ENCODE results near the gene ZNF714. TPM values are rescaled to one million over a fixed set of nuclear protein-coding genes. Genes with fewer than 3 reads are reported as not detected.

The ZNF714 gene
- polyA plus RNA-seq, 3 donors = 1.7 to 5.8 (median 2.4) TPM

DNA sequence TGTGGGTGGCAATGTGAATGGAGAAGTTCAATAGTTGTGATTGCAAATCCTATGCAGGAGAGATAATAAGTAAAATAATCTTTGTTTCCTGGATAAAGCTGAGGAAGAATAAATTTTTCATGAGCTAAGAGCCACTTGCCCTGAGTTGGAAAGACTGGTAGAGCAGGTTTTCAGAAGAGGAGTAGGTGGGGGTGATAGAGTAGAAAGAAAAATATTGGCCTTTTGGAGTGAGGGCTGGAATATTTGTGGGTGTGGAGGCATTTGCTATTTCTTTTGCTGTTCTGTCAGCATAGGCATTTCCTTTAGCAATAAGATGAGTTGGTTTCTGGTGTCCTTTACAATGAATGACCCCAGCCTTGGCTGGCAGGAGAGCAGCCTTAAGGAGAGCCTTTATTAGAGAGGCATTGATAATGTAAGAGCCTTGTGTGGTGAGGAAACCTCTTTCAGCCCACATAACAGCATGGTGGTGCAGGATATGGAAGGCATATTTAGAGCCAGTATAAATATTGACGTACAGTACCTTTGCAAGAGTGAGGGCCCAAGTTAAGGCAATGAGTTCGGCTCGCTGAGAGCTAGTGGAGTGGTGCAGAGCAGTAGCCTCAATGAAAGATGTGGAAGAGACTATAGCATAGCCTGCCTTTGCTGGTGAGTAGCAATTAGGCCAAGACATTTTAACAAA, 48.2 kb downstream of the ZNF714 start:
- intact Hi-C loops (cut with micrococcal nuclease) = no loop called here
- DNase-seq = no peak
- Histone ChIP-seq H3K4me2 (replicated peaks; ENCODE audit: extremely low read depth, low read length, poor library complexity, severe bottlenecking) (no peak overlapping the region), H3K27ac (ENCODE audit: low read depth in 1 of 2, low read length in 2 of 2) (no peak overlapping the region), H3K27me3 (ENCODE audit: control insufficient read depth in 2 of 2, insufficient read depth in 2 of 2, low read length in 2 of 2) (no peaks in the 10 kb centered on the region), H3K9me3 (replicated peaks in 1 of 2; ENCODE audit: control insufficient read depth in 1 of 2, insufficient read depth in 1 of 2, low read length in 2 of 2) (peaks cover 15 to 26% of the 10 kb centered on the region in 2 donors), H2AFZ (ENCODE audit: insufficient read depth, low read depth, low read length, poor library complexity, severe bottlenecking) (no peak overlapping the region), H3K4me1 (ENCODE audit: control insufficient read depth in 1 of 2, insufficient read depth in 2 of 2, low read length in 2 of 2) (no peaks in the 10 kb centered on the region), H3K9ac (ENCODE audit: insufficient read depth, low read length, poor library complexity, severe bottlenecking) (no peak overlapping the region), H3K36me3 (replicated peaks in 1 of 2; ENCODE audit: control insufficient read depth in 1 of 2, insufficient read depth in 2 of 2, low read length in 2 of 2) (no peaks in the 10 kb centered on the region), H4K20me1 (ENCODE audit: insufficient read depth, low read length) (no peaks in the 10 kb centered on the region), H3K4me3 (replicated peaks in 1 of 3; ENCODE audit: low read depth in 2 of 3, low read length in 3 of 3) (no peak overlapping the region), H3K79me2 (ENCODE audit: insufficient read depth, low read length) (no peaks in the 10 kb centered on the region)
- H3K27ac Mint-ChIP-seq = no peak overlapping the region
- TF ChIP-seq, protein P1, sequence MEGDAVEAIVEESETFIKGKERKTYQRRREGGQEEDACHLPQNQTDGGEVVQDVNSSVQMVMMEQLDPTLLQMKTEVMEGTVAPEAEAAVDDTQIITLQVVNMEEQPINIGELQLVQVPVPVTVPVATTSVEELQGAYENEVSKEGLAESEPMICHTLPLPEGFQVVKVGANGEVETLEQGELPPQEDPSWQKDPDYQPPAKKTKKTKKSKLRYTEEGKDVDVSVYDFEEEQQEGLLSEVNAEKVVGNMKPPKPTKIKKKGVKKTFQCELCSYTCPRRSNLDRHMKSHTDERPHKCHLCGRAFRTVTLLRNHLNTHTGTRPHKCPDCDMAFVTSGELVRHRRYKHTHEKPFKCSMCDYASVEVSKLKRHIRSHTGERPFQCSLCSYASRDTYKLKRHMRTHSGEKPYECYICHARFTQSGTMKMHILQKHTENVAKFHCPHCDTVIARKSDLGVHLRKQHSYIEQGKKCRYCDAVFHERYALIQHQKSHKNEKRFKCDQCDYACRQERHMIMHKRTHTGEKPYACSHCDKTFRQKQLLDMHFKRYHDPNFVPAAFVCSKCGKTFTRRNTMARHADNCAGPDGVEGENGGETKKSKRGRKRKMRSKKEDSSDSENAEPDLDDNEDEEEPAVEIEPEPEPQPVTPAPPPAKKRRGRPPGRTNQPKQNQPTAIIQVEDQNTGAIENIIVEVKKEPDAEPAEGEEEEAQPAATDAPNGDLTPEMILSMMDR (IDR thresholded peaks at IDR 0.05) = no peak
- peaks cover 21 to 37% (median 27%) of the 10 kb centered on the region in 7 donors for H3K9me3 Mint-ChIP-seq
- peaks cover 0 to 4% of the 10 kb centered on the region in 2 donors for H3K36me3 Mint-ChIP-seq
- H3K4me1 Mint-ChIP-seq = peaks cover 2% of the 10 kb centered on the region
- WGBS (ENCODE audit: insufficient coverage) = no CpG with 5 or more reads among the region's 3 CpGs
- H3K27me3 Mint-ChIP-seq (ENCODE audit: low read depth in 3 of 3) = peaks cover 0 to 1% (median 0%) of the 10 kb centered on the region in 3 donors
- no peak overlapping the region for H3K4me3 Mint-ChIP-seq

DNA sequence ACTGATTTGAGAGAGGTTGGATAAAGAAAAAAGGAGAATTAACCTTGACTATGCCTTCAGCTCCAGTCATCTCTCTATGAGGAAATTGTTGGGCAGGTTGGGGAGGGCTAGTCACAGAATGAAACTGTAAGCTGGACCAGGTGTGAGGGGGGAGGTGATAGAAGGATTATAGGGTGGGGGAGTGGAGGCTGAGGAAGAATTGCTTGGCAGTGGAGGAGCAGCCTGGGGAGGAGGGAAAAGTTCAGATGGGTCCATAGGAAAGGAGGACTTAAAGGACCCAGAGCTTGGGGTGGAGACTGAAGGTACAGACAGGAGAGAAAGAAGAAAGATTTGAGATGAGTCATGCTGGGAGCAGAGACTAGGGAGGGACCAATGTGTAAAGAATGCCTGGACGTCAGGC, 51.6 kb downstream of the ZNF714 start:
- no peak overlapping the region for H3K4me3 ChIP-seq (replicated peaks in 1 of 3; ENCODE audit: low read depth in 2 of 3, low read length in 3 of 3)
- Mint-ChIP-seq H3K9me3 (peaks cover 23 to 43% (median 30%) of the 10 kb centered on the region in 7 donors), H3K36me3 (no peaks in the 10 kb centered on the region), H3K27ac (no peak overlapping the region), H3K4me3 (no peak overlapping the region), H3K4me1 (peaks cover 2% of the 10 kb centered on the region), H3K27me3 (ENCODE audit: low read depth in 3 of 3) (peaks cover 0 to 2% (median 0%) of the 10 kb centered on the region in 3 donors)
- H3K9ac ChIP-seq (ENCODE audit: insufficient read depth, low read length, poor library complexity, severe bottlenecking) = no peak overlapping the region
- no peaks in the 10 kb centered on the region for H3K4me1 ChIP-seq (ENCODE audit: control insufficient read depth in 1 of 2, insufficient read depth in 2 of 2, low read length in 2 of 2)
- 90% methylated on average over 1 of the region's 1 CpG for WGBS (ENCODE audit: insufficient coverage)
- TF ChIP-seq, protein P1 (IDR thresholded peaks at IDR 0.05) = no peak
- no peak for DNase-seq
- H3K79me2 ChIP-seq (ENCODE audit: insufficient read depth, low read length) = no peaks in the 10 kb centered on the region
- intact Hi-C loops (cut with micrococcal nuclease) = no loop called here
- no peak overlapping the region for H3K27ac ChIP-seq (ENCODE audit: low read depth in 1 of 2, low read length in 2 of 2)
- H2AFZ ChIP-seq (ENCODE audit: insufficient read depth, low read depth, low read length, poor library complexity, severe bottlenecking) = no peak overlapping the region
- H3K4me2 ChIP-seq (replicated peaks; ENCODE audit: extremely low read depth, low read length, poor library complexity, severe bottlenecking) = no peak overlapping the region
- peaks cover 22 to 37% of the 10 kb centered on the region in 2 donors for H3K9me3 ChIP-seq (replicated peaks in 1 of 2; ENCODE audit: control insufficient read depth in 1 of 2, insufficient read depth in 1 of 2, low read length in 2 of 2)
- no peaks in the 10 kb centered on the region for H3K36me3 ChIP-seq (replicated peaks in 1 of 2; ENCODE audit: control insufficient read depth in 1 of 2, insufficient read depth in 2 of 2, low read length in 2 of 2)
- no peaks in the 10 kb centered on the region for H4K20me1 ChIP-seq (ENCODE audit: insufficient read depth, low read length)
- no peaks in the 10 kb centered on the region for H3K27me3 ChIP-seq (ENCODE audit: control insufficient read depth in 2 of 2, insufficient read depth in 2 of 2, low read length in 2 of 2)
